Stimulated activated CD4-positive, alpha-beta T cell treated with anti-CD3 and anti-CD28 coated beads, TNF-alpha, amount 100 ng/mL, for 48 hours (primary cell): ENCODE data around the gene ENOX2.

Source experiments
- DNase-seq, 3 donors: peaks; one replicate each; pipeline ENCODE4 v3.0.0-alpha.2; 2020; ENCODE audit warnings: low read depth in 3 of 3

Gene ENOX2

DNA sequence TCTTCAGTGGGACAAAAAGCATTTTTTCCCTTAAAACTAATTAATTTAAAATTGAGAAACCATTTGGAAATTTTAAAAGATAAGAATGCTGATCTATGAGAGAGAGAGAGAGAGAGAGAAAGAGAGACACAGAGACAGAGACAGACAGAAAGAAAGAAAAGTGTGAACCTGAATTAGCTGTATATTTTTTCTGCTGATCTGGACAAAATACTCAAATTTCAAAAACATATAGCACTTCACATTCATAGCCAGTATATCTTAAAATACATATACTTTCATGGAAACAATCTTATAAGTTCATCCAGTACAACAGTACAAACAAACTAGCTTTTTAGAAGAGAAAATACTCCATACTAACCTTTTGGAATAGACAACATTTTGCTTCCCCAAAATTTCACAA lies 18.4 kb downstream of the ENOX2 start:
- DNase-seq: no peak

DNA sequence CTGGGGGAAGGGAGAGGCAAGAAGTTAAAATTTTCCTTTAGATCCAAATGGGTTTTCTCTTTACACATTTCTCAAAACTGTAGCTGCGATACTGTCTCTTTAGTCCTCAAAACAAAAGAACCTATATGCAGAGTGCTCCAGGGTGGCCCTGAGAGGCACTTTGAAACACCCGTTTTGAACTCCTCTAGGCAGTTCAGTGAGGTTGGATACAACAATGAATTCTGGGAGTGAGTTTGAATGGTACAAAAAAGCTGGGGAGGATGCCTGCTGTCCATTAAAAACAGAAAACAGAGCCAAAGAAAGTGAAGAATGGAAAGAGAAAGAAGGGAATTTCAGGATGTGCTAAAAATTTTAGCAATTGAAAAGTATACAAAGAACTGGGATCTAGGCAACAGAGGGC lies 23.1 kb downstream of the ENOX2 start:
- DNase-seq: no peak

DNA sequence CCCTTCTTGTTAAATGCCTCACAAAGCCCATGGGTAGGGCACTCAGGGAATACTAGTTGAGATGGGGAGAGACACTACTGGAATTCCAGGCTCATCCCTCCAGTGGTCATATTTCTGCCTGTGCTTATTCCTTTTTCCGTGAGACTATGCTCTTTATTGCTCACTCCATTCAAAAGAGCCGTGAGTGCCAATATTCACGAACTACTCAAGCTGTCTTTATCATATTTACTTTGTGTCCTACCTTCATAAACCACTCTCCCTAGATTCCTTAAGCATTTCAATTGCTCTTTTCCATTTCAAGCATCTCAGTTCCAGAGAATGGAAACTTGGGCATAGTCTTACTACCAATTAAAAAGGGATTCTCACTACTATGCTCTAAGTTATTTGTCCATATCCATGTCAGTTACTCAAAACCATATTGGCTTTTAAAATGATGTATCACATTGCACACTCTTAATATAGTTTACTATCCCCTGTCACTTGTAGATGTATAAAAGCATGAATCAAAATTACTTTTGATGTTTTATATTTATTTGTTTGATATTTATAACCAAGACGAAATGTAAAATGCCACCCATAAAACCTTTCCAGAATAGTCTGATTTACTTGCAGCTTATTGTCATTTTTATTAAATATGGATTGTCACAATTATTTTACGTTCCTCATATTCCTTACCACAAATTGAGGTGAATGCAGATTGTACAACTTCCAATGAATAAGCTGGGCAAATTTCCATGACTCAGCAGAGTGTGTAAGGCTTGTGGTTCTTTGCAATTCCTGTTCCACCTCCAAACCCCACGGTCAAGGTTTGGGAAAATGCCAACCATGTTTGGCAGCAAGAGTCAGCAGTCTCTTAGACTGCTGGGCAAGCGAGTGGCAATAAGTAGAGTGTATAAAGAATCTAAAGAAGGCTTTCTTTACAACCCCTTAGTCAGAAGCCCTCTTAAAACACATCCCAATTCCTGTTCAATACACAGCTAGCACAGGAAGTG lies 24.4 kb downstream of the ENOX2 start:
- DNase-seq: no peak

DNA sequence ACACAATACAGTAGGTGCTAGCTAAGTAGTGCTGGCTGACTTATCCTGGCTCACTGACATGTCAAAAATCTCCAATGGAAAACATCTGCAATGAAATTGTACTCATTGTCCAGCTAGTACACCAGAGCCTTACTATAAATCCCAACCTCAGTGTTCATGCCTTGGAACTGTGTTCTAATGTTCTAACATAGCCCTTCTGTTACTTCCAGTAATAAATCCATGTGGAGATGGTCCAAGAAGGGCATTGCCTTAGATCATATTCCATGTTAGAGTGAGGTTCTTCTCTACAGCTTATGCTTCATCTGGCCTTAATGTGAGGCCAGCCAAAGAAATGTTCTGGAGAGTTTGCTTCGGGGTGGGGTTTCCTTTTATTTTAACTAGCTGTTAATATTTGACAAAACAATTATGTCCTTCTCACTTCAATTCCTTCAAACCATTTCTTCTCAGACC lies 25.1 kb downstream of the ENOX2 start:
- DNase-seq: no peak

DNA sequence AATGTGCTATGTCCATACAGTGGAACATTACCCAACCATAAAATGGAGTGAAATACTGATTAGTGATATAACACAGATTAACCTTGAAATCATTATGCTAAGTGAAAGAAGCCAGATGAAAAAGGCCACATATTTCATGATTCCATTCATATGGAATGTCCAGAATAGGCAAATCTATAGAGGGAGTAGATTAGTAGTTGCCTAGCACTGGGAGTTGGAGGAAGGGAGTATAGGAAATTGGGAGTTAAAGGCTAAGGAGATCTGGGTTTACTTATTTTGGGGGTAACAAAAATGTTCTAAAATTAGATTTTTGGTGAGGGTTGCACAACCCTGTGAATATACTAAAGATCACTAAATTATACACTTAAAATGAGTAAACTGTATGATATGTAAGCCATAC lies 26.8 kb downstream of the ENOX2 start:
- DNase-seq: no peak

DNA sequence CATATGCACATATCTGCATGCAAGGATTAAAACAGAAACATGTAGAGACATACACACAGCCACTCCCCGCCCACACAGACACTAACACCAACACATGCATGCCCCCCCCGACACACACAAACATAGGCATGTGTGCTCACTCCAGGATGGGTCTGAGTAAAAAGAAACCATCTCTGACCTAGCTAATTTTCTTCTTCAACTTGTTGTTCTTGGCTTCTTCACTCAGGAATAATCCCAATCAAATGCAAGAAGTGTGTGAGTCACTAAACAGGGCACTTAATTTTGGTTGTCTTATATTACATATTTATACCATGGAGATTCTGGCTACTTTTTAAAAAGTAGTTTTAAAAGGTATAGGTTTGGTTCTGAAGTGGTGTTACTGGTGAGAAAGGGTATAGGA lies 28.3 kb downstream of the ENOX2 start:
- DNase-seq: no peak

- DNase-seq: no peak
Measured at GRCh38 chrX:130869239-130869638, 33.8 kb downstream of the ENOX2 start.

DNA sequence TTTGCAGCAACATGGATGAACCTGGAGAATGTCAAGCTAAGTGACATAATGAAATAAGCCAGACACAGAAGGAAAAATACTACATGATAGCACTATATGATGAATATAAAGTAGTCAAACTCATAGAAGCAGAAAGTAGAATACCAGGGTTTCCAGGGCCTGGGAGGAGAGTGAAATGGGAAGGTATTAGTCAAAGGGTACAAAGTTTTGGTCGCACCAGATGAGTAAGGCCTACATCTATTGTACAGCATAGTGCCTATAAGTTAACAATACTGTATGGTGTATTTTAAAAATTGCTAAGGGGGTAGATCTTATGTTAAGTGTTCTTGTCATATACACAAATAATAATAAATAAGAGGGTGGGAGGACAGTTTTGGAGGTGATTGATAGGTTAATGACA lies 41.5 kb downstream of the ENOX2 start:
- DNase-seq: no peak

DNA sequence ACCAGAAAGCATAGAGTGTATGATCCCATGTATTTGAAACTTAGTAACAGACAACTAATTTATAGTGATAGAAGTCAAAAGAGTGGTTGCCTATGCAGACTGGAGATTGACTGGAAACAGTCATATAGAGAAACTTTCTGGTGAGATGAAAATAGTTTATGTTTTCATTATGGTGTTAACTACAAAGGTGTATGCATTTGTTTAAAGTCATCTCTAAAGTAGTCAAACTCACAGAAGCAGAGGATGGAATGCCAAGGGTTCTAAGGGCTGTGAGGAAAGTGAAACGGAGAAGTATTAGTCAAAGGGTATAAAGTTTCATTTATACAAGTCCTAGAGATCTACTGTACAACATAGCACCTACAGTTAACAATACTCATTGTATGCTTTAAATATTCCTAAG lies 45.8 kb downstream of the ENOX2 start:
- no peak for DNase-seq

GRCh38 chrX:130851569-130851968 lies 51.4 kb downstream of the ENOX2 start:
- DNase-seq: no peak

DNA sequence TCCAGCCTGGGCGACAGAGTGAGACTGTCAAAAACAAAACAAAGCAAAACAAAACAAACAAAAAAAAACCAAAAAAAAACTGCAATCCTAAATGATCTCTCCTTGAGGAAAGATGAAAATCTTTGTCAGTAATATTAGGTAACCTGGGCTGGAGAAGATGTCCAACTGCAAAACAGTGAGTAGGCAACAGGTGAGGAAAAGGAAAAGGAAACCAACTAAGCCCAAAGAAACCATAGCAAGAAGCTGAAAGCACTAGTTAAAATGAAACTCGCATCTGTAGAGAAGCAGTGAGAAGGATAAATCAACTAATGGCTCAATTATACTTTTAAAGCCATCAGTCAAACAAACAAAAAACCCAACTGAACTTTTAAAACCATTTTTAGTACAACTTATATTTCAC lies 54.2 kb downstream of the ENOX2 start:
- DNase-seq: no peak

DNA sequence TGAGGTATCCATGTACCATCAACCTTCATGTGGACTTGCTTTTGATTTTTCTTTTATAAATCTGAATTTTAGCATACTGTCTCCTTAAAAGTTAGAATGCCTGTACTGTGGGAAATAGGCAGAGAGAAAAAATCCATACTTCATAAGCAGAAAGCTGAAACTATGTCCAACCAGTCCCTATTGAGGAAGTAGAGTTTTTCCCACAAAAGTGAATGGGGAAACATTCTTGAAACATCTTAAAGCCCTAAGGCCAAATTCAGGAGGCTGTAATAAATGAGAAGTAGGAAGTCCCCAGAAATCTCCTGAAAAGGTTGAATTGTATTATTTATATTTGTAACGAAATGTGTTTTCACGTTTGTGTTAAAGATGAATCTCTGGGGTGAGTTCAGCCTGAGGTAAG lies 56.3 kb downstream of the ENOX2 start:
- DNase-seq: no peak

DNA sequence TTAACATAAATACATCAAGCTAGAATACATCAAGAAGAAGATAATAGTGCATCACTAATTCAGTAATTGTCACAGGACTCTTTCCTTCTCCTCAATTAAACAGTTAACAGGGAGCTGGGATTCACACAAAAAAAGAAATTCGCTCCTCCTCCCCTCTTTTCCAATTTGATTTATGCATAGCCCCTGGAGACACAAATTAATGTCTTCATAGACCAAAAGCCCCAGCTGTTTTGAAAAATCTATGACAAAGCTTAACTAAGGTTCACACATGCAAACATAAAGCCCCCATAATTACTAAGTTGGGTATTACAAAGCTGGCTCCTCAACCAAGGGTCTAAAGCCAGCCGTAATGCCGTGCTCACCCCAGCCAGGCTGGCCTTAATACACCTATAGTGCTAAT lies 61.2 kb downstream of the ENOX2 start:
- no peak for DNase-seq

DNA sequence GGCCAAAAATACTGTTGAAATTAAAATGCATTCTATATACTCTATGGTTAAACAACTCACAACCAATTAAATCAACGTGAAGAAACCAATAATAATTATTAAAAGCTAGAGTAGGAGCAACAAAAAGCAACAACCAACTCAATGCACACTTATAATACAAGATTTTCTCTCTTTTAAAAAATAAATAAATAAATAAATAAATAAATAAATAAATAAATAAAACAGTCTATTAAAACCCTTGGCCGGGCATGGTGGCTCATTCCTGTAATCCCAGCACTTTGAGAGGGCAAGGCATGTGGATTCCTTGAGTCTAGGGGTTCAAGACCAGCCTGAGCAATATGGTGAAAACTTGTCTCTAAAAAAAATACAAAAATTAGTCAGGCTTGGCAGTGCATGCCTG lies 62.7 kb downstream of the ENOX2 start:
- DNase-seq: no peak

DNA sequence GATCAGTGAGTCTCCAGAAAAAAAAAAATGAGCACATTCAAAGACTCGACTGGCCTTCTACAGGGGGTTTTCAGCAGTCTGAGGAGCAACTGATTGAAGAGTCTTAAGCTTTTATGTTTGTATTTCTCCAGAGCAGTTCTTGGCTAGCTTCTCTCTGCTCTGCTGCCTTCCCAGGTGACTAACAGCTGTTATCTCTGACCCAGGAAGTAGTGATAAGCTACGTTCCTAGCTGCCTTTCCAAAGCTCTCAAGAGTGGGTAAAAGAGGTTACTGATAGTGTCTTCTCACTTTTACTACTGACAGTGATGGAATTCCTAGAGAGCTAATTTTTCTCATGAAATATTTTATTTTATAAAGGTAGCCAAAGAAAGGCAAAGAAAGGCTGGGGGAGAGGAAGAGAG lies 66.6 kb downstream of the ENOX2 start:
- DNase-seq: no peak

DNA sequence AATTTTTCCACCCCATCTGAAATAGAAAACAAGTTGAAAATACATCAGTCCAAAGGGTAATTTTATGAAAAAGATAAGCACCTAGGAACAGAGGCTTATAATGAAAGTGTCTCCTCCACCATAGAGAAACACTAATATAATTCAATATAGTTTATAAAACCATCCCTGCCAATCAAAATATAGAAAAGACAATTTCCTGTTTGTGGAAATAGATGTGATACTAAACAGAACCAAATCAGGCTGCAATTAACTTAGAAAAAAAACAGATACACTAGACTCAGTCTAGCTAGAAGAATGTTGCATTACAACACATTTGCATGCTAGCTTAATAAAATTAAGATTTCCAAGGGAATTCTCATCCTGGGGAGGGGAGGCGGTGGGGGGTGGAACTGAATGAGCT lies 68.2 kb downstream of the ENOX2 start:
- DNase-seq: no peak

DNA sequence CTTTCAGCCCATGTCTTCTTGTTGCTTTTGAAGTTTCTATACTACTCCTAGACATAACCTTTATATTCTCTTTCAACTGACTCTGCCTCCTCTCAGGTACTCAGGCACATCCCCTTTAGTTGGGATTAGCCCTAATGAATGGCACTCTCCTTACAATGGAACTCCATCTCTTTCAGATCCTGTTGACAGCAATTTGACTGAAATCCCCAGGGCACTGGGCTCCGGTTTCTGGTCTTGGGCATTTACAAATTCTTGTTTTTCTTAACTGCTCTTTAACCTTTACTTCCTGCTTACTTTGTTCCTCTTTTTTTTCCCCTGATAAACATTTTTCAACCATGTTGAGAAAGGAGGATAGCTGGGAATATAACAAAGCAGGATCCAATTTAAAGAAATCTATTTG lies 68.9 kb downstream of the ENOX2 start:
- no peak for DNase-seq

DNA sequence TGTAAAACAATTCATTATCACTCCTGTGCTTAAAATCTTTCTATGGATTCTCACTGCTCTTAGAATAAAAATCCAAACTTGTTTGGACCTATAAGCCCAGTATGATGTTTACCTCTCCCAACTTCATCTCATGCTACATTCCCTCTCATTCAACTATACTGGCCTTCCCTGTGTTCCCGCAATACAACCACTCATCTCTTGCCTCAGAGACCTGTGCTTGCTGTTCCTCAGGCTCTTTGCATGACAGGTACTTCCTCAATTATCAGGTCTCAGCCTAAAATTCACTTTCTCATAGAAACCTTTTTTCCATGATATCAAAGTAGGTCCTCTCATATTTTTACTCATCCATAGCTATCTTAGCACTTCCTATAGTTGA lies 71.7 kb downstream of the ENOX2 start:
- no peak for DNase-seq

DNA sequence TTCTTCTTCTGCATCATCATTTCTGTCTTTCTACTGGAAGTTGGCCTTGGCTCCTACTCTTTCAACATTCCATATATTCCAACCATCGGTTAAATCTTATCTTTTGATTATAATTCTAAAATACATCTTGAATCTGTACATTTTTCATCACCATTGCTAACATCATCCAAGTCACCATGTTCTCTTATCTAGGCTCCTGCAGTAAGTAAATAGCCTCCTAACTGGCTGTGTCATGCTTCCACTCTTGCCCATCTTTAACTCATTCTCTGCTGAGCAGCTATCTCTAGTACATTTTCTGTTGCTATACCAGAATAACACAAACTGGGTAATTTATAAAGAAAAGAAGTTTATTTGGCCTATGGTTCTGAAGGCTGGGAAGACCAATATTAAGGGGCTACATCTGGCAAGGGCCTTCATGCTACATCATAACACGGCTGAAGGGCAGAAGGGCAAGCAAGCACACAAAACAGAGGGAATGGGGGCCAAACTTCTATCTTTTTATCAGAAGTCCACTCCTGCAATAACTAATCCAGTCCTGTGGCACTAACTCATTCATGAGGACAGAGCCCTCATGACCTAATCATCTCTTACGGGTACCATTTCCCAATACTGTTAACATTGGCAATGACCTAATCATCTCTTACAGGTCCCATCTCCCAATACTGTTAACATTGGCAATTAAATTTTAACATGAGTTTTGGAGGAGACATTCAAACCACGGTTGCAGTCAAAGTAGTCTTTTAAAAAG lies 72.2 kb downstream of the ENOX2 start:
- no peak for DNase-seq

GRCh38 chrX:130829526-130830515 lies 73.2 kb downstream of the ENOX2 start:
- no peak for DNase-seq

GRCh38 chrX:130828641-130829040 lies 74.4 kb downstream of the ENOX2 start:
- DNase-seq: no peak

- no peak for DNase-seq
Measured at GRCh38 chrX:130827648-130828047, 75.4 kb downstream of the ENOX2 start.
